DND-41 (cell line): ENCODE data around the gene SYCE3.

Source experiments
- ATAC-seq: fragments of 200-7000 bp; cut with Tn5 transposase; 3 replicates; pipeline ENCODE4 v1.9.1; 2021; ENCODE audit warnings: low read depth; ENCODE audit not compliant: insufficient read depth
- DNase-seq: peaks from one replicate; pipeline ENCODE4 v3.0.0-alpha.2; 2020
- H2AFZ ChIP-seq: 2 replicates; pipeline ENCODE4 v1.6.0; 2012; ENCODE audit warnings: low read depth, low read length
- H3K27ac ChIP-seq: 2 replicates; pipeline ENCODE4 v1.5.1; 2012; ENCODE audit warnings: low read length, inconsistent platforms
- H3K27me3 ChIP-seq: fragments of 200-600 bp; sonication (generic); 2 replicates; pipeline ENCODE4 v1.6.0; 2012; ENCODE audit warnings: low read length, mild to moderate bottlenecking, inconsistent platforms; ENCODE audit not compliant: insufficient read depth, poor library complexity
- H3K36me3 ChIP-seq: 2 replicates; pipeline ENCODE4 v1.5.1; 2012; ENCODE audit warnings: low read length, inconsistent platforms; ENCODE audit not compliant: insufficient read depth
- H3K4me1 ChIP-seq: 2 replicates; pipeline ENCODE4 v1.5.1; 2012; ENCODE audit warnings: mild to moderate bottlenecking, low read length; ENCODE audit not compliant: insufficient read depth
- H3K4me2 ChIP-seq: 2 replicates; pipeline ENCODE4 v1.6.0; 2012; ENCODE audit warnings: mild to moderate bottlenecking, moderate library complexity, low read length, inconsistent platforms; ENCODE audit not compliant: insufficient read depth
- H3K4me3 ChIP-seq, 2 experiments: fragments of 200-600 bp in 1 of 2; shearing (Covaris generic) in 1 of 2; 2 replicates each; pipeline ENCODE4 v1.5.1; 2012 to 2016; ENCODE audit warnings: inconsistent platforms in 2 of 2, low read length in 2 of 2, mild to moderate bottlenecking in 2 of 2, low read depth in 1 of 2, moderate library complexity in 1 of 2
- H3K79me2 ChIP-seq: 2 replicates; pipeline ENCODE4 v1.6.0; 2012; ENCODE audit warnings: low read length, inconsistent platforms; ENCODE audit not compliant: insufficient read depth
- H3K9ac ChIP-seq: 2 replicates; pipeline ENCODE4 v1.6.0; 2012; ENCODE audit warnings: low read depth, mild to moderate bottlenecking, inconsistent platforms, low read length, moderate library complexity
- H3K9me3 ChIP-seq: 2 replicates; pipeline ENCODE4 v1.5.1; 2012; ENCODE audit warnings: low read length, moderate library complexity, mild to moderate bottlenecking, inconsistent platforms; ENCODE audit not compliant: insufficient read depth, severe bottlenecking
- H4K20me1 ChIP-seq: 2 replicates; pipeline ENCODE4 v1.6.0; 2012; ENCODE audit warnings: low read length; ENCODE audit not compliant: insufficient read depth
- EZH2 ChIP-seq: IDR thresholded peaks from 3 replicates; pipeline ENCODE4 v1.6.1; 2012; ENCODE audit warnings: borderline replicate concordance, low read depth, mild to moderate bottlenecking, moderate library complexity, low read length, inconsistent platforms; ENCODE audit not compliant: severe bottlenecking
- TF ChIP-seq, protein P1 (sequence below): IDR thresholded peaks from 2 replicates; pipeline ENCODE4 v1.5.1; 2012; ENCODE audit warnings: borderline replicate concordance, low read length, moderate library complexity, mild to moderate bottlenecking; ENCODE audit not compliant: poor library complexity, severe bottlenecking; ENCODE audit errors: extremely low read depth

The SYCE3 gene

GRCh38 chr22:50581031-50581949 lies 18.6 kb upstream of the SYCE3 start:
- Histone ChIP-seq H3K9ac (peak overlapping the region; percentile 100), H4K20me1 (peaks cover 19% of the 10 kb centered on the region; the same call in 1 of the 2 replicates), H3K79me2 (peaks cover 24% of the 10 kb centered on the region), H3K27ac (peak overlapping the region; percentile 100), H2AFZ (peak overlapping the region; percentile 99; the same call in 1 of the 2 replicates), H3K36me3 (peaks cover 50% of the 10 kb centered on the region), H3K4me2 (peak overlapping the region; percentile 71), H3K4me1 (peaks cover 30% of the 10 kb centered on the region), H3K4me3 (peak overlapping the region; percentile 68 to 91; a peak in 3 of 4 replicates), H3K27me3 (no peaks in the 10 kb centered on the region), H3K9me3 (no peaks in the 10 kb centered on the region)
- DNase-seq (no peak), ATAC-seq (no peak)
- TF ChIP-seq, protein P1, sequence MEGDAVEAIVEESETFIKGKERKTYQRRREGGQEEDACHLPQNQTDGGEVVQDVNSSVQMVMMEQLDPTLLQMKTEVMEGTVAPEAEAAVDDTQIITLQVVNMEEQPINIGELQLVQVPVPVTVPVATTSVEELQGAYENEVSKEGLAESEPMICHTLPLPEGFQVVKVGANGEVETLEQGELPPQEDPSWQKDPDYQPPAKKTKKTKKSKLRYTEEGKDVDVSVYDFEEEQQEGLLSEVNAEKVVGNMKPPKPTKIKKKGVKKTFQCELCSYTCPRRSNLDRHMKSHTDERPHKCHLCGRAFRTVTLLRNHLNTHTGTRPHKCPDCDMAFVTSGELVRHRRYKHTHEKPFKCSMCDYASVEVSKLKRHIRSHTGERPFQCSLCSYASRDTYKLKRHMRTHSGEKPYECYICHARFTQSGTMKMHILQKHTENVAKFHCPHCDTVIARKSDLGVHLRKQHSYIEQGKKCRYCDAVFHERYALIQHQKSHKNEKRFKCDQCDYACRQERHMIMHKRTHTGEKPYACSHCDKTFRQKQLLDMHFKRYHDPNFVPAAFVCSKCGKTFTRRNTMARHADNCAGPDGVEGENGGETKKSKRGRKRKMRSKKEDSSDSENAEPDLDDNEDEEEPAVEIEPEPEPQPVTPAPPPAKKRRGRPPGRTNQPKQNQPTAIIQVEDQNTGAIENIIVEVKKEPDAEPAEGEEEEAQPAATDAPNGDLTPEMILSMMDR, result no peak
- no peak for TF ChIP-seq EZH2

- TF ChIP-seq EZH2, result no peak
- TF ChIP-seq, protein P1, result no peak
- no peak overlapping the region for H3K4me2 ChIP-seq
- peaks cover 61% of the 10 kb centered on the region for H3K36me3 ChIP-seq
- no peak for ATAC-seq
- H3K79me2 ChIP-seq, result peaks cover 24% of the 10 kb centered on the region
- no peak for DNase-seq
- H3K4me3 ChIP-seq, result no peak overlapping the region
- 0 out of 2 replicates have a peak overlapping the region, but pooled peaks have one; percentile 16 for H3K9ac ChIP-seq
- peaks cover 20% of the 10 kb centered on the region; the same call in 1 of the 2 replicates for H4K20me1 ChIP-seq
- no peaks in the 10 kb centered on the region for H3K27me3 ChIP-seq
- H3K27ac ChIP-seq, result no peak overlapping the region
- H2AFZ ChIP-seq, result no peak overlapping the region
- peaks cover 30% of the 10 kb centered on the region for H3K4me1 ChIP-seq
- no peaks in the 10 kb centered on the region for H3K9me3 ChIP-seq
Measured at GRCh38 chr22:50579752-50580151, 17.0 kb upstream of the SYCE3 start.

DNA sequence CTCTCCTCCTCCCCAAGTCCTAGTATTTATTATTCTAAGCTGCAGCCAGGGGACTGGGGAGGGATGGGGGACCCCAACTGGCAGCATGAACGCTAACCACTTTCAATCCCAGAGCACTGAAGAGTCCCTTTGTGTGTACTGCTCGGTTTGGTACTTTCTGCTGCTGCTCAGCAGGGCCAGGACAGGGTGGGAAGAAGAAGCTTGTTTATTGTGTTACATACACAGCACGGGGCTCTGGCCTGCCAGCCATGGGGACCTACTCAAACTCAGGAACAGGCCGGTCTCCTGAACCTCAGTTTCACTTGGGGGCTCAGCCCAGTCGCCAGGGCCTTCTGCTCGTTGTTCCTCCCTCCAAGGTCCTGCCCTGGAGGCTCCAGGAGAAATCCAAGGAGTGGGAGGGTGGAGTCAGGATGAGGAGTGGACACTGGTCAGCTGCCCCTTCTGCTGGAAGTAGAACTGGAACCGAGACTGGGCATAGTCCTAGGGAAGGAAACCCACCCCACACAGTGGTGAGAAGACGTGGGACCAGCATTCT lies 16.1 kb upstream of the SYCE3 start:
- no peak overlapping the region for H2AFZ ChIP-seq
- H3K27me3 ChIP-seq, result no peaks in the 10 kb centered on the region
- DNase-seq (no peak), ATAC-seq (no peak)
- TF ChIP-seq, protein P1, result no peak
- TF ChIP-seq EZH2, result no peak
- peaks cover 23% of the 10 kb centered on the region for H3K79me2 ChIP-seq
- H3K4me2 ChIP-seq, result no peak overlapping the region
- H4K20me1 ChIP-seq, result peaks cover 20% of the 10 kb centered on the region; the same call in 1 of the 2 replicates
- peaks cover 28% of the 10 kb centered on the region for H3K4me1 ChIP-seq
- no peaks in the 10 kb centered on the region for H3K9me3 ChIP-seq
- H3K36me3 ChIP-seq, result peaks cover 70% of the 10 kb centered on the region
- H3K4me3 ChIP-seq, result no peak overlapping the region
- H3K9ac ChIP-seq, result no peak overlapping the region
- H3K27ac ChIP-seq, result no peak overlapping the region
